ENCODE results near the gene COL16A1. TPM values are rescaled to one million over a fixed set of nuclear protein-coding genes. Genes with fewer than 3 reads are reported as not detected.

Gene COL16A1
- total and polyA plus RNA-seq, 4 donors, result 0.43 to 3.8 (median 2.3) TPM

- TF ChIP-seq, protein P1, sequence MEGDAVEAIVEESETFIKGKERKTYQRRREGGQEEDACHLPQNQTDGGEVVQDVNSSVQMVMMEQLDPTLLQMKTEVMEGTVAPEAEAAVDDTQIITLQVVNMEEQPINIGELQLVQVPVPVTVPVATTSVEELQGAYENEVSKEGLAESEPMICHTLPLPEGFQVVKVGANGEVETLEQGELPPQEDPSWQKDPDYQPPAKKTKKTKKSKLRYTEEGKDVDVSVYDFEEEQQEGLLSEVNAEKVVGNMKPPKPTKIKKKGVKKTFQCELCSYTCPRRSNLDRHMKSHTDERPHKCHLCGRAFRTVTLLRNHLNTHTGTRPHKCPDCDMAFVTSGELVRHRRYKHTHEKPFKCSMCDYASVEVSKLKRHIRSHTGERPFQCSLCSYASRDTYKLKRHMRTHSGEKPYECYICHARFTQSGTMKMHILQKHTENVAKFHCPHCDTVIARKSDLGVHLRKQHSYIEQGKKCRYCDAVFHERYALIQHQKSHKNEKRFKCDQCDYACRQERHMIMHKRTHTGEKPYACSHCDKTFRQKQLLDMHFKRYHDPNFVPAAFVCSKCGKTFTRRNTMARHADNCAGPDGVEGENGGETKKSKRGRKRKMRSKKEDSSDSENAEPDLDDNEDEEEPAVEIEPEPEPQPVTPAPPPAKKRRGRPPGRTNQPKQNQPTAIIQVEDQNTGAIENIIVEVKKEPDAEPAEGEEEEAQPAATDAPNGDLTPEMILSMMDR (IDR thresholded peaks at IDR 0.05; ENCODE audit: low read depth, low read length, missing input control), result no peak
- TF ChIP-seq EGR1 (IDR thresholded peaks at IDR 0.05; ENCODE audit: low read depth in 2 of 2), result no peak
- TF ChIP-seq HNF4A (conservative IDR thresholded peaks at IDR 0.05), result no peak
- no peak for TF ChIP-seq RAD21 (IDR thresholded peaks at IDR 0.05)
Observed at GRCh38 chr1:31725134-31725533, 21.3 kb upstream of the COL16A1 start (continued).

DNA sequence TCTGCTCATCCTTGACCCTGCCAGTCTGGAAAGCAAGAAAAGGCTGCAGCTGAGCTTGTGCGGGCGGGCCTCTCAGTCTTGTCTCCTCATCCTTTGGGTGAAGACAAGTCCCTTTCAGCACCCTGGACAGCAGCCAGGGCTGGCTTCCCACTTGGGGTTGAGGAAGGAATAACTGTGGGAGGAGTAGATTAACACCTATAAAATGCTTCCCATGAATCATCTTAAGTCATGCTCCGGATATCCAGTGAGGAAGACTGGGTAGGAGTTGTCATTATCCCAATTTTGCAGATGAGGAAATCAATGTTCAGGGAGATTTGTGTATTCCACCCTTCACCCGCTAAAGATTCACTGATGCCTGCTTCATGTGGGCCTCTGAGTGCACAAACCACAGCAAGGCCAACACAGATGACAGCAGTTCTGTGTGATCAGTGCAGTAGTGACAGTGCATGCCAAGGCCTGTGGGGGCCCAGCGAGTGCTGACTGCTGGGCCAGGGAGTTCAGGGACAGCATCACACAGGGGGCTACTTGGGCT lies 20.1 kb upstream of the COL16A1 start:
- peaks cover 0 to 3% (median 0%) of the 10 kb centered on the region in 4 donors for H3K27me3 ChIP-seq (ENCODE audit: control insufficient read depth in 4 of 4, insufficient read depth in 4 of 4, low read length in 3 of 4)
- no peak overlapping the region for H3K27ac ChIP-seq (ENCODE audit: low read depth in 1 of 2, low read length in 2 of 2)
- peak; percentile 68 for DNase-seq (ENCODE audit: low spot score)
- H3K36me3 ChIP-seq (ENCODE audit: control insufficient read depth in 4 of 4, insufficient read depth in 3 of 4, low read depth in 1 of 4, low read length in 3 of 4), result no peaks in the 10 kb centered on the region
- 56% methylated on average over 5 of the region's 5 CpGs for WGBS
- no peak overlapping the region for H3K4me3 ChIP-seq (ENCODE audit: low read depth in 1 of 3, low read length in 3 of 3)
- no peak overlapping the region for H3K9ac ChIP-seq (ENCODE audit: low read depth in 1 of 2, low read length in 2 of 2)
- TF ChIP-seq REST (IDR thresholded peaks at IDR 0.05), result peak; percentile 99
- TF ChIP-seq RAD21 (IDR thresholded peaks at IDR 0.05), result no peak
- no peaks in the 10 kb centered on the region for H3K4me1 ChIP-seq (ENCODE audit: control insufficient read depth in 4 of 4, insufficient read depth in 4 of 4, low read length in 3 of 4)
- H3K9me3 ChIP-seq (ENCODE audit: control insufficient read depth in 4 of 4, low read length in 3 of 4), result no peaks in the 10 kb centered on the region

DNA sequence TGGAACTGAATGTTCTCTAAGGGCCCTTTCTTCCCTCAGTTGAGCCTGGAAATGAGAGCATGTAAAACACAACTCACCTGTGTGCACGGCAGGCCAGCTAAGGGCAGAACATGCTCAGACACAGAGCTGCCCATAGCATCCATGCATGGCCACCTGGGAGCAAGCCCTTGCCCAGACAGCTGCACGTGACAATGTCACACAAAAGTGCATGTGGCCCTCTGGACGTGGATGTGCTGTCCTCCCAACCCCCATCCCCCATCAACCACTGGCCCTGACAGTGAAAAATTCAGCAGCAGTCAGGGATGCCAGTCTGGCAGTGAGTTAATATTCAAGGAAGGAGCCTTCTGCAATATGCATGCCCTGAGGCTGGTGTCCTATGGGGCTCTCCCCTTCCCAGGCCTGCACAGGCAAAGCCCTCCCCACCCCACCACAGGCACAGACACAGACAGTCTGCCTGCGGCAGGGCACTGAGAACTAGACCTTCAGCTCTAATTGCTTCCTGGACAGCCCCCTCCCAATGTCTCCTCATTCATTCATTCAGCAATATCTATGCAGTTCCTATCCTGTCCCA lies 14.6 kb upstream of the COL16A1 start:
- Histone ChIP-seq H3K9ac (ENCODE audit: low read depth in 1 of 2, low read length in 2 of 2) (no peak overlapping the region), H3K27ac (ENCODE audit: low read depth in 1 of 2, low read length in 2 of 2) (no peak overlapping the region), H3K27me3 (ENCODE audit: control insufficient read depth in 4 of 4, insufficient read depth in 4 of 4, low read length in 3 of 4) (peaks cover 0 to 3% (median 0%) of the 10 kb centered on the region in 4 donors), H3K9me3 (ENCODE audit: control insufficient read depth in 4 of 4, low read length in 3 of 4) (no peaks in the 10 kb centered on the region), H3K36me3 (ENCODE audit: control insufficient read depth in 4 of 4, insufficient read depth in 3 of 4, low read depth in 1 of 4, low read length in 3 of 4) (no peaks in the 10 kb centered on the region), H3K4me1 (ENCODE audit: control insufficient read depth in 4 of 4, insufficient read depth in 4 of 4, low read length in 3 of 4) (peaks cover 0 to 10% (median 6%) of the 10 kb centered on the region in 4 donors), H3K4me3 (ENCODE audit: low read depth in 1 of 3, low read length in 3 of 3) (no peak overlapping the region)
- TF ChIP-seq JUND (IDR thresholded peaks at IDR 0.05), result no peak
- TF ChIP-seq, protein P2, sequence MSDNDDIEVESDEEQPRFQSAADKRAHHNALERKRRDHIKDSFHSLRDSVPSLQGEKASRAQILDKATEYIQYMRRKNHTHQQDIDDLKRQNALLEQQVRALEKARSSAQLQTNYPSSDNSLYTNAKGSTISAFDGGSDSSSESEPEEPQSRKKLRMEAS (IDR thresholded peaks at IDR 0.05), result no peak
- no peak for TF ChIP-seq RAD21 (IDR thresholded peaks at IDR 0.05)
- TF ChIP-seq FOXA1 (IDR thresholded peaks at IDR 0.05), result no peak
- no peak for TF ChIP-seq NR2F2 (IDR thresholded peaks at IDR 0.05)
- no peak for TF ChIP-seq GABPA (IDR thresholded peaks at IDR 0.05 in 1 of 2, conservative IDR thresholded peaks at IDR 0.05 in 1 of 2)
- no peak for TF ChIP-seq YY1 (IDR thresholded peaks at IDR 0.05)
- no peak for DNase-seq (ENCODE audit: low spot score)
- 80% methylated on average over 4 of the region's 4 CpGs for WGBS

Data from liver (tissue), 9 donors.